Stimulated activated CD4-positive, alpha-beta T cell treated with anti-CD3 and anti-CD28 coated beads, TNF-alpha, amount 100 ng/mL, for 48 hours (primary cell): ENCODE data around the gene VAT1.
"Not testable (repeated sequence)": the region's sequence is repeated elsewhere in the genome, so short reads cannot be mapped to it uniquely, and the experiment has no call there.

Experiments
- DNase-seq, 3 donors: peaks; one replicate each; pipeline ENCODE4 v3.0.0-alpha.2; 2020; ENCODE audit warnings: low read depth in 3 of 3

VAT1 gene

DNA sequence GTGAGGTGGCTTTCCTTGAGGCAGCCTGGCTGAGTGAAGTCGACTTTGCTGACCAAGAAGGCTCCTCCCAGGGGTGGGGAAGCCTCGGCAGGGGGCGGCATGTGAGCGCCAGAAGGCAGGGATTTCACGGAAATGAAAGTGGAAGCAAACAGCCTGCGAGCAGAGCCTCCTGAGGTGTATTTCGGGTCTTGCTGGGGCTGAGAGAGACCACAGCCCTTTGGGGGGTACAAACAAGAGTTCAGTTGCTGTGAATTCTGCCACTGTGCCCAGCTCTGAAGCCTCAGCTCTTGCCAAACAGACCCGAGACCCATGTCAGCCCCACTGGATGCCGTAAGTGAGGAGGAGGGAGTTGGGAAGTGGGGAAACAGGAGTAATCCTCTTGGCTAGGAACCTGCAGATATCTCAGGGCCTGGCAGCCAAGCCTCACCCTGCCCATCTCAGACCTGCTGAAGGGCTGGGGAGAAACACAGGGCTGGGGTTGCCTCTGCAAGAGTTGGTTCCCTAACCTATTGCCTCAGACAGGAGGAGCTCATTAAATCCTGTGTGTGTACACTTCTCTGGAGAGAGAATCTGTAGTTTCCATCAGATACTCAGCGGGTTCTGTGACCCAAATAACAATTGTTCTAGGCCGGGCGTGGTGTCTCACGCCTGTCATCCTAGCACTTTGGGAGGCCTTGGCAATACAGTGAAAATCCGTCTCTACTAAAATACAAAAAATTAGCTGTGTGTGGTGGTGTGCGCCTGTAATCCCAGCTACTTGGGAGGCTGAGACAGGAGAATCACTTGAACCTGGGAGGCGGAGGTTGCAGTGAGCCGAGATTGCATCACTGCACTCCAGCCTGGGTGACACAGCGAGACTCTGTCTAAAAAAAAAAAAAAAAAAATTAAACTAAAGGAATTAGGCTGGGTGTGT is 15.3 kb downstream of the VAT1 start, which contains the start of gene IFI35:
Gene IFI35 (plus strand): TSS at position 146 of the 913 bp plus-strand sequence. CDS start 164 bp downstream, at position 310.
- peak; percentile 75 to 79 (median 76) for DNase-seq

DNA sequence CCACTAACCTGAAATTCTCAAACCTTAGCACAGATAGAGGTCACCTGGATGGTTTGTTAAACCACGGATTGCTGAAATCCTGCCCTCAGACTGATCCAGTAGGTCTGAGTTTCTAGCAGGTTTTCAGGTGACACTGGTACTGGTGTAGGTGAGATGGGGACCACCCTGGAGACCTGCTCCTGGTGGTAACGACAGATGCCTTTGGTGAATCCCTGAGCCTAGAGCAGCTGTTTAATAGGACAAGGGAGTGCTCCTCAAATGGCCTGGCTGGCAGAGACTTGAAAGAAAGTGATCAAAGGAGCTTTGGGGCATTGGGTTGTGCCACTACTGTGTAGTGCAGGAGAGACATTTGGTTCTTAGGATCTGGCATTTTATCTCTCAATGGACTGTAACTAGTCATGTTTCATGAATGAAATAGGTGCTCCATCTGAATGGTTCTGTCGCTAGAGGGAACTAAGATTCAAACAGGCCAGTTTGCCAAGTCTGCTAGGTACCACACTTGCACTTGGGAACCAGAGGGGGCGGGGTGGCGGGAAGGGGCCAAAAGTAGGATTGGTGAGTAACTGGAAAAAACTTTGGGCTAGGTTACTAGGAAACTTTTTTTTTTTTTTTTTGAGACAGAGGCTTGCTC is 18.5 kb downstream of the VAT1 start:
- no peak for DNase-seq

DNA sequence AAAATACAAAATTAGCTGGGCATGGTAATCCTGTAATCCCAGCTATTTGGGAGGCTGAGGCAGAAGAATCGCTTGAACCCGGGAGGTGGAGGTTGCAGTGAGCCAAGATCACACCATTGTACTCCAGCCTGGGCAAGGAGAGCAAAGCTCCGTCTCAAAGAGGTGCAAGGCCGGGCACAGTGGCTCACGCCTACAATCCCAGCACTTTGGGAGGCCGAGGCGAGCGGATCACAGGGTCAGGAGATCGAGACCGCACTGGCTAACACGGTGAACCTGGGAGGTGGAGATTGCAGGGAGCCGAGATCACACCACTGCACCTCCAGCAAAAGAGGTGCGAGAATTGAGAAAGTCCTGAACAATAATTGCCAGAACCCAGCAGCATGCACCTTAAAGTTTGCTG is 21.3 kb downstream of the VAT1 start:
- not testable (repeated sequence) for DNase-seq

DNA sequence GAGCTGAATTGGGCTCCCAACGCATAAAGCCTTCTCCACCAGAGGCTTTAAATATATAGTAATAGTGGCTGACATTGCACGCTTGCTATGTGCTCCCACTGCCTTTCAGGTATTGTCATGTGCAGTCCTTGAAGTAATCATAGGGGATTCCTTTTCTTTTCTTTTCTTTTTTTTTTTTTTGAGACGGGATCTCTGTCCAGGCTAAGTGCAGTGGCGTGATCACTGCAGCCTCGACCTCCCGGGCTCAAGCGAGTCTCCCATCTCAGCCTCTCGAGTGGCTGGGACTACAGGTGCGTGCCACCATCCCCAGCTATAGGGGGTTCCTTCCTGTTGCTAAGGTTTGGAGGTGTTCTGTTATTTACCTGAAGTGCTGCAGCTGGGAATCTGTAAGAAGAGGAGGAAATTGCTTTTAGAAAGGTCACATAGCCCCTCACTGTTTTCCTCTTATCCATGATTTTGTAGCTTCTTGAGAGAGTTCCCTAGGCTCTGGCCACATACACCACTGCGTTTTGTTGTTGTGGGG is 23.1 kb downstream of the VAT1 start:
- DNase-seq, result no peak

DNA sequence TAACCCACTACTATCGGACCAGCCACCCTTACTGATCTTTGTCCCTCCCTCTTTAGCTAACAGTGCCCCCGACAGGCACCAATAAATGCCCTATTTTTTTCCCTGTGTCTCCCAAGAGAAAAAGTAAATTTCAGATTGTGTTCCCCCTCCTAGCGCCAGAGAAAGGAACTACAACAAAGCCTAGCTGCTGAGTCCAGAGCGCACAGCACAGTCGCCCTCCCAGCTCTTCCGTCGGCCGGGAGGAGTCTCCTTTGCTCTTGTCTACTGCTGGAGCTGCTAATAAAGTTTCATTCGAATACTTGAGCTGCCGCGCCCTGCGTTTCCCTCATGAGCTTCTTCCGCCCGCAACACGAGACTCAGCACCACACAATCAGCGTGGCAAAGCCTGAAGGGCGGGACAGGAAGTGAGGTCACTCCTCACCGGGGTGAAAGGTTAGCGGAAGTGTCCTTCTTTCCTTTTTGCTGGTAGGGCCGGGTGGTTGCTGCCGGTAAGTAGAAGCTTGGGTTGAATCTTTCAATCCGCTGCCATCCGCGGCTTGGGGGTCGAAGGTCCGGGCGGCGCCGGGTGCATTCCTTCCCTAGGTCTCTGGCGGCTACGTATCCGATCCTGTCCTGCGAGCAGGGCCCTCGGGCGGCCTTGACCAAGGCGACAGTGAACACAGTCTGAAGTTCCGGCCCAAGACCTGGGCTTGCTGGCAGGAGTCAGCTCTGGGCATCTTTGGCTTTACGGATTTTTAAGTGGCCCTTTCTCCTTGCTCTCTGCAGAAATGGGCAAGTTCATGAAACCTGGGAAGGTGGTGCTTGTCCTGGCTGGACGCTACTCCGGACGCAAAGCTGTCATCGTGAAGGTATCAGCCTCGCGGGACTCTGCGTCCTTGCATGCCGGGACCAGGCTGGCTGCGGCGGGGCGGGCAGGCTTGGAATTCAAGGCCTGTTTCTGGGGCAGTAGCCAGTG is 23.9 kb downstream of the VAT1 start, which contains the start of gene RPL27:
Gene RPL27 (plus strand): TSS at position 436 of the 955 bp plus-strand sequence. CDS start 332 bp downstream, at position 768.
- DNase-seq, result peak; percentile 91 to 95 (median 91)

DNA sequence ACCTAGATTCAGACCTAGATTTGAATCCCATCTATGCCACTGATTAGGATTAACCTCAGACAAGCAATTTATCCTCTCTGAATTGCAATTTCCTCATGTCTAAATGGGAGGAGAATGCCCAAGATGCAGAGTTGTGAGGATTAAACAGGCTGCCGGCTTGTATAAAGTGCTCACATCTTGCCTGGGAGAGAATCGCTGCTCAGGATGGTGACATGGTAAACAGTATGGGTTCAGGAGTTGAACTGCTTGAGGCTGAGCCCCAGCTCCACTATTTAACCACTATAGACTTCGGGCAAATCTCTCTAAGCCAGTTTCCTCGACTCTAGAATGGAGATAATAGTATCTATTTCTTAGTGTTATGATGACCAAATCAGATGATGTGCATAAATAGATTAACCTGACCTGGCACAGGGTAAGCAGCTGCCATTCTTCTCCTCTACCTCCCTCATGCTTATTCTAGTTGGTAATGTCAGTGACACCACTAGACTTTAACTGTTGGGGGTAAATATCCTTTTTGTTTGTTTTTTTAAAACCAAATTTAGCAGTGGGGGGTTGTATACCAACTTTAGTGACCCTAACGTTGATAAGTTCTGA is 24.7 kb downstream of the VAT1 start:
- no peak for DNase-seq

DNA sequence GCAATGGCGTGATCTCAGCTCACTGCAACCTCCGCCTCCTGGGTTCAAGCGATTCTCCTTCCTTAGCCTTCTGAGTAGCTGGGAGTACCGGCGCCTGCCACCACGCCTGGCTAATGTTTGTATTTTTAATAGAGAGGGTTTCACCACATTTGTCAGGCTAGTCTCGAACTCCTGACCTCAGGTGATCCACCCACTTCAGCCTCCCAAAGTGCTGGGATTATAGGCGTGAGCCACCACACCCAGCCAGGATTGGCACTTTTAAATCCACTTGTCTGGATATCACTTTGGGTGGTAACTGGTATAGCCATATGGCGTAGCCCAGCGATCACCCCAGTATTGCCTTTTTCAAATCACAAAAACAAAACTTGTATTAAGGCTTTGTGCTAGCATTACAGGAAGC is 28.3 kb downstream of the VAT1 start:
- DNase-seq, result not testable (repeated sequence)

DNA sequence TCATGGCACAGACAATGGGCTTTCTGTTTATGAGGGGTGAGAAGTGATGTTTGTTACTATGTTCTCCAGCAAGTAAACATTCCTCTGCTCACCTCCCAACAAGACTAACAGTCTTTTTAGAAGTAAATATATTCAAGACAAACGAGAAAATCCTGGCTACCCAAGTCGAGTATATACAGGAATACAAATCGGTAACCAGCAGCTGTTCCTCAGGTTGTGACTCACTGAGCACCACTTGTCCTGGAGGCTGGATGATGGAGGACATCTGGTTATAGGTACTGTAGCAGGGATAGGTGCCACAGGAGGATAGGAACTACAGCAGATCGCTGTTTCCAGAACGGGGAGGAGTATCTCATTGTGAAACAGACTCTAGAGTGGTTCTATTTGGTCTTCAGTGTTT is 29.3 kb downstream of the VAT1 start:
- DNase-seq, result no peak

DNA sequence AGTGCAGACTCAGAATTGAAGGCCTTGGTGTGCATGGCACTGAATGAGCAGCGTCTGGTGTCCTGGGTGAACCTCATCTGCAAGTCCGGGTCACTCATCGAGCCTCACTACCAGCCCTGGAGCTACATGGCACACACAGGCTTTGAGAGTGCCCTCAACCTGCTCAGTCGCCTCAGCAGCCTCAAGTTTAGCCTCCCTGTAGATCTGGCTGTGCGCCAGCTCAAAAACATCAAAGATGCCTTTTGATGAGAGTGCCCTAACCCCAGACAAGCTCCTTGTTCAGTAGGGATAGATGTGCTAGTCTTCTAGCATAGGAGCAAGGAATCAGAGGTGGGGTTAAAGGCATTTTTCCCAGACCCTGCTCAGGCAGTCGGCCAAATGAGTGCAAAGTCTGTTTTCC is 30.7 kb downstream of the VAT1 start:
- DNase-seq, result no peak

DNA sequence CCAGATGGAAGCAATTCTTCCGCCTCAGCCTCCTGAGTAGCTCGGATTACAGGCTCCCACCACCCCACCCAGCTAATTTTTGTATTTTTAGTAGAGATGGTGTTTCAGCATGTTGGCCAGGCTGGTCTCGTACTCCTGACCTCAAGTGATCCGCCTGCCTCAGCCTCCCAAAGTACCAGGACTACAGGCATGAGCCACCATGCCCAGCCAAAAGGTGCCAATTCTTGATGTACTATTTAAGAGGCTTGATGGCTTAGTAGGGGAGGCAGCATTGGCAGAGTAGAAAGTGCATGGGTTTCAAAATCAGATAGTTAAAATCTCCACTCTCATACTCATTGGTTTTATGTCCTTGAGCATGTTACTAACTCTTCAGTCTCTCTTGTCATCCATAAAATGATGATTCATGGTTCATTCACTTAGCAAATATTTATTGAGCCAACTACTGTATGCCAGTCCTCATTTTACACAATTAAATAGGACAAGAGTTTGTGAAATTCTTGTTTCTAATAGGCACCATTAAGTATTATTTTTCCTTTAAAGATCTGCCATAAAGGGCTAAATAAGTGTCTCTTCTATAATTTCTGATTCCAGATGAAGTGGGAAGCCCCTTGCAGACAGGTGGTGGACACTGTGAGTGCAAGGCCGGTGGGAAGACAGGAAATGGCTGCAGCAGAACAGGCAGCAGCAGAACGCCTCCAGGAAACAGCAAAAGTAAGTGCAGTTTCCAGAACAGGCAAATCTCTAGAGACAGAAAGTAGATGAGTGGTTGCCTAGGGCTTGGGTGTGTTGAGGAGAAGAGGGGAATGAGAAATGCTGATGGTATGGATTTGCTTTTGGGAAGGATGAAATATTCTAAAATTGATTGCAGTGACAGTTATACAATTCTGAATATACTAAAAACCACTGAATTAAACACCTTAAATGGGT is 32.2 kb downstream of the VAT1 start:
- DNase-seq, result no peak

DNA sequence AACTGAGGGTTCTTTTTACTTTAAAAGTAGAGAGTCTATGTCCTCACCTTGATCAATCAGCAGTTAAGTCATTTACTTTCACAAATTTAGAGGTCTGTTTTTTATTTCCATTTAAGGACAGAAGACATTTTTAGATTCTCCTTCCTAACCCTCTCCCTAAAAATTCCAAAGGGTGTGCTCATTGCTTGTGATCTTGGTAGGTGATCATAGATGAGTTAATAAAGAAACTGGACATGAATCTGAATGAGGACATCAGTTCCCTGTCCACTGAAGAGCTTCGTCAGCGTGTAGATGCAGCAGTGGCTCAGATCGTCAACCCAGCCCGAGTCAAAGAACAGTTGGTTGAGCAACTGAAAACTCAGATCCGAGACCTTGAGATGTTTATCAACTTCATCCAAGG is 33.0 kb downstream of the VAT1 start:
- no peak for DNase-seq

DNA sequence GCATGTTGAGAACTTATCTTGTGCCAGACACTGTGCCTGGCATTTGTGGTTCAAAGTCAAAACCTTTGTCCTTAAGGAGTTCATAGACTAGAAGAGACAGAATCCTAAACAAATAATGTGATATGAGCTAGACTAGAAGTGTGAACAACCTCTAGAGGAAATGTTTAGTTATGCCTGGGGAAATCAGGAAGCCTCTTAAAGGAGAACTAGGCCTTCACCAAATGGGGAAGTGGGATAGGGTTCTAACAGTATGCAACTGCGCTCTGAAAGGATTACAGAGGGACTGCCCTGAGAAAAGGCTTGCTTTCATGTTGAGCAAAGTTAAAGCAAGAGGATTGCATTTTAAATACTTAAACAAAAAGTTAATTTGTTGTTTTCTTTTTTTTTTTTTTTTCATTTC is 37.0 kb downstream of the VAT1 start:
- no peak for DNase-seq

DNA sequence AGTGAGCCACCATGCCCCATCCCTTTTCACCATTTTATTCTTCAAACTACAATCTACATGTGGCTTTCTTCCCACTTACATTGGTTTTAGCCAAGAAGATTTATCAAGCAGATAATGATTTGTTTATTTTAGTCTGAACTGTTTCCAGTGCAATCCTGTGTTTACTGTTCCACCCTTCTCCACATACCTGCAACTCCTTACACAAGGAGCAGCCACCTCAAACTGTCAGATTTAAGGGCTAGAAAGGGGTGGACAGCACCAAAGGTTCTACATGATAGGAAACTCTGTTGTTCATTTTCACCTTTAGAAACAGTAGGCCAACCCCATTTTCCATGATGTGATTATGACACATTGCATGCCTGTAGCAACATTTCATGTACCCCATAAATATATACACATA is 39.9 kb downstream of the VAT1 start:
- no peak for DNase-seq

DNA sequence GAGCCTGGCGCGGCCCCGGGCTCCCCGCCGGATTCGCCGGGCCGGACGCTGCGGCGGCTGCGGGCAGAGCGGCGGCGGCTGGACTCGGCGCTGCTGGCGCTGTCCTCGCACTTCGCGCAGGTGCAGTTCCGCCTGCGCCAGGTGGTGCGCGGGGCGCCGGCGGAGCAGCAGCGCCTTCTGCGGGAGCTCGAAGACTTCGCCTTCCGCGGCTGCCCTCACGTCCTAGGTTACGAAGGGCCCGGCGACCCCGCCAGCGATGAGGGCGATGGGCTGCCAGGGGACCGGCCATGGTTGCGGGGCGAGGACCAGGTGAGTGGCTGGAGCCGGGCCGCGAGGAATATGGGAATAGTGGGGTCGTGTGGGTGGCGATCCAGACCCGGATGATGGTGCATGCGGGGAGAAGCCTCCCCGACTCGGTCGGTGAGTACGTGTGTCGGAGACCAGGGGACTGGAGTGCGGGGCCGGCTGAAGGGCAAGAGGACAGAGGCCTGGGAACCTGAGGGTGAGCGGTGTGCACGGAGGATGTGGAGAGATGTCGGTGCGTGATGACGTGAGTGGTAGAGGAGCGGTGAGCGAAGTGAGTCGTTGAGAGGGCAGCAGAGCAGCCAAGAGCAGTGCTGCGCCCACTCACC is 41.3 kb downstream of the VAT1 start:
- DNase-seq, result peak in 2 of 3 donors; percentile 57 to 63

DNA sequence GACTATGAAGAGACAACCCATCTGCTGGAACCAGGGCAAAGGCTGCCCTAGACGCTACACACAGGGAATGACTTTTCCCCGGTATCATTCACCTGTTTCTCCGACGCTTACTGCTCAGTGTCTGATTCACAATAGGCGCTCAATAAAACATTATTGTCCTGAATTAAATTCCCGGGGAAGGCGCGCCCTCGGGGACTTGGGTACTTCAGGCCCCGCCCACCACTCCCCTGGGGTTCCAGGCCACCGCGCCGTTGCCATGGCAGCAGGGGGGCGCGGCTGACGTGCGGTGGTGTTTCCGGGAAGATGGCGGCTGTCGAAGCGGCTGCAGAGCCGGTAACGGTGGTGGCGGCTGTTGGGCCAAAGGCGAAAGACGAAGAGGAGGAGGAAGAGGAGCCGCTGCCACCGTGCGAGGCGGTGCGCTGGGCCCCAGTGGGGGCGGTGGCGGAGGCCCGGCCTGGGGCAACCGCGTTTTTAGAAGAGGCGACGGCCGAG is 41.9 kb downstream of the VAT1 start, which contains the start of gene RUNDC1:
Gene RUNDC1 (plus strand): TSS at position 292 of the 492 bp plus-strand sequence. CDS start 12 bp downstream, at position 304.
- DNase-seq, result peak; percentile 84 to 93 (median 85)

DNA sequence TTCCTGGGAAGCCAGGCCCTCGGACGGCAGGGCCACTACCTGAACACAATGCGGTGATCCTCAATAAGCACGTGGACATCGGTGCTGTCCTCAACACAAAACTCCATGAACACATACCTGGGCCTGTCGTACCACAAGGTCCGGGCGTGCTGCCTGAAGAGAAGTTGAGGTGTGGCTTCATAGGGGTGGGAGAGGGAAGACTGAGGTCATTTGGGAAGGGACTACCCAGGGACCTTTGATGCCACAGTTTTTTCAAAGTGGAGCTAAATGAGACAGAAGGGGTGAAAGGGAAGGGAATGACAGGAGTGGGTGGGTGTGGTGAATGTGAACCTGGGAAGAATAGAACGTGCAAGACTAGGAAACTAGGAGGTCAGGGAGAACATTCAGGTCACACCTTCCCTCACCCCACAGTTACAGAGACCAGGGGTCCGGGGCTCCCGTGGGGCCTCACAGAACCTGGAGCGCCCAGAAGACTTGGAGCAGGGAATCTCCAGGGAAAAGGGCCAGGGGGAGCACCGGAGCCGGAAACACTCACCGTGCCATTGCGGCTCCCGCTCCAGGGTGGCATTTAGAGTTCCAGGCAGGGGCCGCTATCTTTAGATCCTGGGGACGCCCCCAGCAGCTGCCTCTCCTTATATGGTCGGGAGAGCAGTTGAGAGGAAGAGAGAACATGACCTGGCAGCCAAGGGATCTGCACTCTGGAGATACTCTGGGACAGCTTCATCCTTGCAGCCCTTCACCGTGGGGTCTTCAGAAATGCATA is 42.5 kb downstream of the VAT1 start, which contains the start of gene PTGES3L:
Gene PTGES3L (minus strand): TSS at position 570 of the 763 bp plus-strand sequence. CDS start 27 bp downstream, at position 543.
- peak in 1 of 3 donors; percentile 10 for DNase-seq

DNA sequence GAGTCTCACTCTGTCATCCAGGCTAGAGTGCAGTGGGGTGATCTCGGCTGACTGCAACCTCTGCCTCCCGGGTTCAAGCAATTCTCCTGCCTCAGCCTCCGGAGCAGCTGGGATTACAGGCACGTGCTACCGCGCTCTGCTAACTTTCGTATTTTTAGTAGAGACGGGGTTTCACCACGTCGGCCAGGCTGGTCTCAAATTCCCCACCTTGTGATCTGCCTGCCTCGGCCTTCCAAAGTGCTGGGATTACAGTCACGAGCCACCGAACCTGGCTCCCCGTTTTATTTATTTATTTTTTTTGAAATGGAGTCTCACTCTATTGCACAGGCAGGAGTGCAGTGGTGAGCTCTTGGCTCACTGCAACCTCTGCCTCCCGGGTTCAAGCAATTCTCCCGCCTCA is 46.5 kb downstream of the VAT1 start:
- not testable (repeated sequence) for DNase-seq

DNA sequence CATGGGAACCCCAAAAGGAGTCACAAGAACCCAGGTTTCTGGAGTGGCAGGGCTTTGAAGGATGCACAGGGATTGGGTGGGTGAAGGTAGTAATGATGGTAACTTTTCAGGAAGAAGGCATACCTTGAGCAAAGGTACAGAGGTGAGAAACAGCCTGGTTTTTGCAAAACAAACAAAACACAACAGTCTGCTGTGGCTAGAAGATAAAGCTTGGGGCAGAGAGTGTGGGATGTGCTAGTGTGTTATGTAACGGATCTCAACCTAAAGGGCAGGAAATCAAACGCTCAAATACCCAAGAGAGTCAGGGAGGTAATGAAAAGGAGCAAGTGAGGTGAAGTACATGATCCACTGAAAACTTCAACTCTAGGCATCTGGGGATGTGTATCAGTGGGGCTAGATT is 46.9 kb downstream of the VAT1 start:
- DNase-seq, result no peak
